Panc1 (cell line): ENCODE data around the gene BRD3OS. TPM values are rescaled to one million over a fixed set of nuclear protein-coding genes. Genes with fewer than 3 reads are reported as not detected.

ENCODE experiments used
- ATAC-seq: fragments of 200-7000 bp; cut with Tn5 transposase; 2 replicates; pipeline ENCODE4 v1.9.1; 2020; ENCODE audit warnings: mild to moderate bottlenecking, moderate library complexity
- BruUV-seq: library from RNA; stranded (reverse); fragments of 400-500 nt; replicated peaks from 2 replicates; lab custom pipeline; 2021; lab: Mats Ljungman, UMichigan
- CTCF ChIA-PET: fragments of 300-600 bp; sonication (Branson Sonifier 250); formaldehyde crosslinking; loops from one replicate; lab custom pipeline; 2022; ENCODE audit warnings: antibody characterized with exemption; lab: Charles Lee
- POLR2A ChIA-PET: fragments of 300-600 bp; sonication (Branson Sonifier 250); formaldehyde crosslinking; loops from one replicate; lab custom pipeline; 2022; ENCODE audit warnings: antibody characterized with exemption; lab: Charles Lee
- DNase-seq: peaks from one replicate; pipeline ENCODE4 v3.0.0-alpha.2; 2010; ENCODE audit warnings: low read depth, low spot score
- H3K27ac ChIP-seq: 2 replicates; pipeline ENCODE4 v1.5.1; 2011; ENCODE audit warnings: mild to moderate bottlenecking, low read length, inconsistent platforms
- H3K27me3 ChIP-seq: fragments of 200-500 bp; sonication (Bioruptor generic); 2 replicates; pipeline ENCODE4 v1.6.0; 2014; ENCODE audit warnings: low read length, inconsistent platforms; ENCODE audit not compliant: control insufficient read depth, insufficient read depth
- H3K36me3 ChIP-seq: fragments of 200-500 bp; sonication (Bioruptor generic); 2 replicates; pipeline ENCODE4 v1.5.1; 2014; ENCODE audit warnings: inconsistent platforms, mild to moderate bottlenecking, low read length, moderate library complexity; ENCODE audit not compliant: control insufficient read depth, insufficient read depth
- H3K4me1 ChIP-seq: 2 replicates; pipeline ENCODE4 v1.5.1; 2011; ENCODE audit warnings: inconsistent platforms, mild to moderate bottlenecking, low read length, moderate library complexity; ENCODE audit not compliant: control insufficient read depth, insufficient read depth
- H3K4me3 ChIP-seq, 2 experiments: 2 replicates each; pipeline ENCODE4 v1.5.1; 2011 to 2012; ENCODE audit warnings: low read depth in 2 of 2, low read length in 2 of 2, mild to moderate bottlenecking in 2 of 2, inconsistent platforms in 1 of 2, moderate library complexity in 1 of 2
- H3K9me3 ChIP-seq: fragments of 200-500 bp; sonication (Bioruptor generic); 2 replicates; pipeline ENCODE4 v1.5.1; 2014; ENCODE audit warnings: low read depth, mild to moderate bottlenecking, inconsistent platforms, low read length, moderate library complexity; ENCODE audit not compliant: control insufficient read depth, insufficient read depth
- CTCF ChIP-seq: fragments of 450-650 bp; IDR thresholded peaks from 2 replicates; pipeline ENCODE4 v1.5.1; 2017; ENCODE audit warnings: mild to moderate bottlenecking
- POLR2AphosphoS5 ChIP-seq: IDR thresholded peaks from 2 replicates; pipeline ENCODE4 v1.6.1; 2012; ENCODE audit warnings: mild to moderate bottlenecking, low read depth, low read length, moderate library complexity
- REST ChIP-seq, 2 experiments: IDR thresholded peaks; 2 replicates each; pipeline ENCODE4 v1.6.1; 2011 to 2012; ENCODE audit warnings: low read depth in 2 of 2, control low read depth in 1 of 2, low read length in 1 of 2, mild to moderate bottlenecking in 1 of 2, moderate library complexity in 1 of 2; ENCODE audit not compliant: insufficient read depth in 1 of 2
- SIN3A ChIP-seq: IDR thresholded peaks from 2 replicates; pipeline ENCODE4 v1.6.1; 2012; ENCODE audit warnings: low read depth, mild to moderate bottlenecking, low read length, moderate library complexity, borderline replicate concordance; ENCODE audit not compliant: insufficient read depth
- TCF7L2 ChIP-seq: IDR thresholded peaks from 2 replicates; pipeline ENCODE4 v1.6.1; 2011; ENCODE audit warnings: mild to moderate bottlenecking, low read depth, low read length, inconsistent platforms
- in situ Hi-C: cut with HindIII; loops from 2 replicates; pipeline ENCODE4 v1.10.0; 2016; ENCODE audit warnings: low sequenced_read_pairs, low pct_unique_long_range_greater_than_20kb
- intact Hi-C: fragments of 100-400 bp; cut with micrococcal nuclease; formaldehyde crosslinking; loops from one replicate; pipeline ENCODE4 v1.10.0; 2022; ENCODE audit not compliant: unreplicated experiment
- total RNA-seq: library from RNA; stranded (reverse); gene quantifications from one replicate; pipeline ENCODE4 v1.2.1, GENCODE V29; 2021; ENCODE audit not compliant: unreplicated experiment

BRD3OS gene
- total RNA-seq, 1 experiment from 2014 or later: 22.1 TPM

DNA sequence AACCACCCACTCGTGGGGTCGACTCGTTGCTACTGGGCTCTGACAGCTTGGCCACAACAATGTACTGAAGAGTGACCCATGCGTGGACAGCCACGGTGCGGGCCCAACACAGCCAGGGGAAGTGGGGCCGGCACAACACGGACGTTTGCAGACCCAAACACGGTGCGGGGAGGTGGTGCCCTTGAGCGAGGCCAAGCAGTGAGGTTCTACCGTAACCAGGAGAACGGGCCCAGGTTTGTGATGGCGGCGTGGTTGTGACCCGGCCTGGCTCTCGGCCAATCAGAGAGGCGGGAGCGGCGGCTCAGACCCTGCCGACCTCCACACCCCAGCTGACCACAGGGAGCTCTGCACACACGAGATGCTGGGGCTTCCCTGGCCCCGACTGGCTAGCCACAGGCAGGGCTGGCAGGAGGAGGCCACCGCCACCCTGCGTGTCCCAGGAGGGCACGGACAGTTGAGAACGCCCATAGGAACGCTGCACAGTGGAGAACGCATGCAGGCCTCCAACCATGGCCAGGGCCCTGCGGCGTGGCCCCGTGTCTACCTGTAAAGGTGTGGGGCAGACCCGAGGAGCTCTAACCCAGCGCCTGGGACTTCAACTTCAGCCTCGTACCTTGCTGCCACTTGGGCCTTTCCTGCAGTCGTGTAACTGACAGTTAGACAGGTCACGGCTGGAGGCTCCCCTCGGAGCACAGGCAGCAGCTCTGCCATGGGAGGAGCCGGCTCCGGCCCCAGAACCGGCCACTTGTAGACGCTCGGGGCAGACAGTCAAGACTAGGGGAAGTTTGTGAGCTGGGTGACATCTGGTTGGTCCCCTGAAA lies 28.9 kb downstream of the BRD3OS start:
- ATAC-seq: no peak
- ChIA-PET POLR2A (no interaction called here), CTCF (interaction anchor here (0.7 kb wide), 1 partner anchor 28 kb away, joined by 4 read pairs; no protein-coding TSS in a partner anchor)
- Histone ChIP-seq H3K4me1 (peaks cover 2% of the 10 kb centered on the region; the same call in 1 of the 2 replicates), H3K27me3 (no peaks in the 10 kb centered on the region), H3K27ac (no peak overlapping the region), H3K36me3 (no peaks in the 10 kb centered on the region), H3K4me3 (no peak overlapping the region), H3K9me3 (no peaks in the 10 kb centered on the region)
- in situ Hi-C loops: no loop called here
- BruUV-seq: no TSS peak
- no peak for DNase-seq
- intact Hi-C loops: no loop called here
- TF ChIP-seq TCF7L2 (no peak), POLR2AphosphoS5 (no peak), SIN3A (no peak), REST (IDR thresholded peaks at IDR 0.05; ENCODE audit: insufficient read depth in 1 of 2, low read depth in 2 of 2, low read length in 1 of 2) (no peak), CTCF (no peak)

DNA sequence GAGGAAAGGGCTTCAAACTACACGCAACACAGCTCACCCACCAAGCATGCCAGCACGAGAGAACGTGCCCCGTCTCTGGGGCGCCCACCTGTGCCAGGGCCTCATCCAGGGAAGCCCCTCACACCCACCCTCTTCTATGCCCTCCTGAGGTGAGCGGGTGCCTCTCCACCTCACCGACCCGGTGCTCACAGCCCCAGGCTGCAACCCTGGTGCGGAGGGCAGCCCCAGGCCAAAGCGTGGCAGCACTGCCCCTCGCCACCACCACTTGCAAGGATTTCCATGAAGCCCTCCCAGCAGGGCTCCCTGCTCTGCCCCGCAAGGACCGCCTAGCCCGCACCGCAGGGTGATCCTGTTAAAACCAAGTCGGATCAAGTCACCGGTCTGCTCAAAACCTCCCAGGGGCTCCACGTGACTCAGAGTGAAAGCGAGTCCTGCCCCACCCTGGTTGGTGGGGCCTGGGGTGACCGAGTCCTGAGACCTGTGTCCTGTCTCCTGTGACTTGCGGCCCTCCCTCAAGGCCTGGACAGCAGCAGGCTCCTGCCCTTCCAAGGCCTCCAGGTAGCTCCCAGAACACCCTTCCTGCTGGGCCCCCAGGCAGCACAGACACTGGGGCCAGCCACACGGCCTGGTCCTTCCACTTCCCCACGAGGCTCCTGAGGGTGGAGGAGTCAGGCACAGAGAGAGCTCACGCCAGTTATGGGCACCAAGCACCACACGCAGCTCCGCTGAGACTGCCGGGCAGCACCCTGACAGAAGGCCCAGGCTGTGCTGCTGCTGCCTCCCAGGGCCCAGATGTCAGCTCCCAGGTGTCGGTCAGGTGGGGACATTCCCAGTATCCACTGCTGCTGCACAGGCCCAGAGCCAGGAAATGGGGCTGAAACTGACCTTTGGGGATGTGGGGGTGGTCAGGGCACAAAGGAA lies 29.9 kb downstream of the BRD3OS start:
- no peaks in the 10 kb centered on the region for H3K36me3 ChIP-seq
- no peak overlapping the region for H3K27ac ChIP-seq
- no peak for TF ChIP-seq POLR2AphosphoS5
- TF ChIP-seq REST (IDR thresholded peaks at IDR 0.05; ENCODE audit: insufficient read depth in 1 of 2, low read depth in 2 of 2, low read length in 1 of 2): no peak
- TF ChIP-seq SIN3A: no peak
- TF ChIP-seq CTCF: no peak
- no peak for TF ChIP-seq TCF7L2
- in situ Hi-C loops: no loop called here
- CTCF ChIA-PET: no interaction called here
- POLR2A ChIA-PET: no interaction called here
- no peaks in the 10 kb centered on the region for H3K27me3 ChIP-seq
- intact Hi-C loops: no loop called here
- ATAC-seq (no peak), DNase-seq (no peak)
- H3K4me1 ChIP-seq: peaks cover 2% of the 10 kb centered on the region; the same call in 1 of the 2 replicates
- BruUV-seq: no TSS peak
- H3K9me3 ChIP-seq: no peaks in the 10 kb centered on the region
- no peak overlapping the region for H3K4me3 ChIP-seq
